Activated CD4-positive, alpha-beta T cell treated with anti-CD3 and anti-CD28 coated beads, Interleukin-2, amount 10 ng/mL, durations not matched to agents 24 days and 14 days (primary cell): Measurements from ENCODE around the gene MINDY2. TPM values are rescaled to one million over a fixed set of nuclear protein-coding genes. Genes with fewer than 3 reads are reported as not detected.
A peak's percentile ranks its signal among the peaks of the same experiment; 100 is the strongest.
"Not testable (repeated sequence)": the region's sequence is repeated elsewhere in the genome, so short reads cannot be mapped to it uniquely, and the experiment has no call there.

Source experiments
- DNase-seq: peaks from one replicate; pipeline ENCODE4 v3.0.0; 2022
- H3K27ac Mint-ChIP-seq: one replicate; pipeline ENCODE4 v1.8.0; 2022; ENCODE audit warnings: mild to moderate bottlenecking, mixed read lengths
- H3K27me3 Mint-ChIP-seq: one replicate; pipeline ENCODE4 v1.8.0; 2022; ENCODE audit warnings: mixed read lengths
- H3K36me3 Mint-ChIP-seq: one replicate; pipeline ENCODE4 v1.8.0; 2022; ENCODE audit warnings: low read depth, mild to moderate bottlenecking, mixed read lengths
- H3K4me1 Mint-ChIP-seq: one replicate; pipeline ENCODE4 v1.8.0; 2021; ENCODE audit warnings: mixed read lengths
- H3K4me3 Mint-ChIP-seq: one replicate; pipeline ENCODE4 v1.8.0; 2022; ENCODE audit warnings: mild to moderate bottlenecking, moderate library complexity, mixed read lengths
- H3K9me3 Mint-ChIP-seq: one replicate; pipeline ENCODE4 v1.8.0; 2021; ENCODE audit warnings: mixed read lengths
- intact Hi-C: fragments of 100-400 bp; cut with micrococcal nuclease; formaldehyde crosslinking; loops from one replicate; pipeline ENCODE4 v1.15.1; 2023
- total RNA-seq: library from RNA; stranded (reverse); gene quantifications from 2 replicates; pipeline ENCODE4 v1.2.3, GENCODE V29; 2022

Gene MINDY2
- total RNA-seq, 1 donor from 2014 or later, result 10.1 TPM

DNA sequence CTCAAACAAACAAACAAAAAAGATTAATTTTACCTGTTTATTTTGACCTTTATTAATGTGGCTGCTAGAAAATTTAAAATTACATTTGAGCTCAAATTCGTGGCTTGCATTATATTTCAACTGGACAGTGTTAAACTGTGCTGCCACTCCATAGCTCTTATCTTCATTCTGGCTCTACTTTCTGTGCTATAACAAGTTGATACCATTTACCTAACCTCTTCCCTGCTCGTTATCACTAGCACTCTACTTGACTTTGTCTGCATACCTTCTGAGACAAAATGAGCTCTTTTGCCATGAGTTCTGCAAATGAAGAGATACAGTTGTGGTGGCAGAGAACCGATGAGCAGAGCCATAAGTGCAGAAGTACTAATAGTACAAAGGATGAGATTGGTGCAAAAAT, 26.4 kb downstream of the MINDY2 start:
- H3K4me3 Mint-ChIP-seq, result no peak overlapping the region
- intact Hi-C loops, result no loop called here

GRCh38 chr15:58805095-58805494, 34.0 kb downstream of the MINDY2 start:
- Mint-ChIP-seq H3K4me1 (peaks cover 8% of the 10 kb centered on the region), H3K27ac (no peak overlapping the region), H3K27me3 (no peaks in the 10 kb centered on the region), H3K36me3 (peaks cover 13% of the 10 kb centered on the region), H3K9me3 (no peaks in the 10 kb centered on the region), H3K4me3 (no peak overlapping the region)
- DNase-seq, result no peak
- intact Hi-C loops, result no loop called here

More for the DNA sequence above, 26.4 kb downstream of the MINDY2 start:
- no peak for DNase-seq
- H3K36me3 Mint-ChIP-seq, result peaks cover 17% of the 10 kb centered on the region
- no peaks in the 10 kb centered on the region for H3K27me3 Mint-ChIP-seq
- H3K9me3 Mint-ChIP-seq, result no peaks in the 10 kb centered on the region
- H3K4me1 Mint-ChIP-seq, result peaks cover 17% of the 10 kb centered on the region
- no peak overlapping the region for H3K27ac Mint-ChIP-seq

- H3K4me1 Mint-ChIP-seq, DNase-seq, H3K4me3 Mint-ChIP-seq, H3K9me3 Mint-ChIP-seq, intact Hi-C loops, H3K27ac Mint-ChIP-seq, H3K27me3 Mint-ChIP-seq: not testable (repeated sequence)
- H3K36me3 Mint-ChIP-seq, result peaks cover 22% of the 10 kb centered on the region
These were observed 52.2 kb downstream of the MINDY2 start for GRCh38 chr15:58823267-58823666.

DNA sequence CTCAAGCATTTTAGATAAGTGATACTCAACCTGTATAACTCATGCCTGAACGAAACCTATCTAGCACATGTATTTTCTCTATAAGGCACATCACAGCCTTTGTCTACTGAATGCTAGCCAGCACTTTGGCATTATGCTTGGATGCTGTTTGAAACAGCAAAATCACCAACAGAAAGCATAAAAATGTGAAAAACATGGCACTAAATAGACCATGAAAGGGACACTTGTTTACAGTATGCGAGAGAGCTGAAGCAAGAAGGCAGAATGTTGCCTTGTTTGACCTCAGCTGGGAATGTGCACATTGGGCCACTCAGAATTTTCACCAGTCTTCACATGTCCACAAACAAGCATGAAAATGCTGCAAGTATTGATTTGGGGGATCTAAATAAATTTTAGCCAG, 59.5 kb downstream of the MINDY2 start:
- intact Hi-C loops, result no loop called here
- Mint-ChIP-seq H3K36me3 (peaks cover 23% of the 10 kb centered on the region), H3K27me3 (no peaks in the 10 kb centered on the region), H3K9me3 (no peaks in the 10 kb centered on the region), H3K27ac (no peak overlapping the region), H3K4me1 (no peaks in the 10 kb centered on the region), H3K4me3 (no peak overlapping the region)
- DNase-seq, result no peak

GRCh38 chr15:58833681-58834426, 62.8 kb downstream of the MINDY2 start:
- intact Hi-C loops, H3K4me1 Mint-ChIP-seq: not testable (repeated sequence)
- peaks cover 13% of the 10 kb centered on the region for H3K36me3 Mint-ChIP-seq

GRCh38 chr15:58839485-58839884, 68.4 kb downstream of the MINDY2 start:
- peaks cover 2% of the 10 kb centered on the region for H3K4me1 Mint-ChIP-seq

More at GRCh38 chr15:58833681-58834426, 62.8 kb downstream of the MINDY2 start:
- not testable (repeated sequence) for H3K27ac Mint-ChIP-seq, H3K27me3 Mint-ChIP-seq, DNase-seq, H3K9me3 Mint-ChIP-seq, H3K4me3 Mint-ChIP-seq

GRCh38 chr15:58840048-58840447, 68.9 kb downstream of the MINDY2 start:
- H3K4me3 Mint-ChIP-seq, result no peak overlapping the region
- H3K27ac Mint-ChIP-seq, result no peak overlapping the region
- H3K27me3 Mint-ChIP-seq, result no peaks in the 10 kb centered on the region
- no peaks in the 10 kb centered on the region for H3K9me3 Mint-ChIP-seq
- DNase-seq, result no peak
- H3K4me1 Mint-ChIP-seq, result peaks cover 2% of the 10 kb centered on the region
- intact Hi-C loops, result no loop called here
- H3K36me3 Mint-ChIP-seq, result peaks cover 8% of the 10 kb centered on the region

More at GRCh38 chr15:58839485-58839884, 68.4 kb downstream of the MINDY2 start:
- peaks cover 8% of the 10 kb centered on the region for H3K36me3 Mint-ChIP-seq
- no peaks in the 10 kb centered on the region for H3K27me3 Mint-ChIP-seq
- H3K9me3 Mint-ChIP-seq, result no peaks in the 10 kb centered on the region
- no peak overlapping the region for H3K4me3 Mint-ChIP-seq
- no peak overlapping the region for H3K27ac Mint-ChIP-seq
- DNase-seq, result no peak
- intact Hi-C loops, result no loop called here

GRCh38 chr15:58842713-58843396, 71.8 kb downstream of the MINDY2 start:
- Mint-ChIP-seq H3K27ac (no peak overlapping the region), H3K27me3 (no peaks in the 10 kb centered on the region), H3K4me3 (no peak overlapping the region), H3K36me3 (peaks cover 25% of the 10 kb centered on the region), H3K9me3 (no peaks in the 10 kb centered on the region), H3K4me1 (peaks cover 2% of the 10 kb centered on the region)
- peak; percentile 19 for DNase-seq
- intact Hi-C loops, result no loop called here

- DNase-seq, H3K27me3 Mint-ChIP-seq, H3K9me3 Mint-ChIP-seq, H3K4me3 Mint-ChIP-seq, intact Hi-C loops, H3K4me1 Mint-ChIP-seq, H3K27ac Mint-ChIP-seq: not testable (repeated sequence)
- H3K36me3 Mint-ChIP-seq, result peaks cover 40% of the 10 kb centered on the region
These were observed 80.1 kb downstream of the MINDY2 start for GRCh38 chr15:58851205-58851604.

DNA sequence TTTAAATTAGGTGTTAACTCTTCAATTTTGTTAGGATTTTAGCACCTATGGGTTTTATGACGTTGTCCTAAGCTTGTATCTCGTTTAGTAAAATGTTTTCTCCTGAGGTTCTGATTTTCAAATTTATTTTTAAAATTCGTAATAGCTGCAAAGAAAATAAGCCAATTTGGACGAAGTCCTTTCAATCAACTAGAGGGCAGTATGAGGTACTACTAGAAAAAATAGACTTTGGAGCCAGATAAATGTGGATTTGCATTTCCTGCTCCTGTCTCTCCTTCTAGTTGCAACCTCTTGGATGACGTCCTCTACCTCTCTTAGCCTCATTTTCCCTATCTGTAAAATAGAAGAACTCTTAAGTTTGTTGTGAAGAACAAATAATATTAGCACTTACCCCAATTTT, 81.2 kb downstream of the MINDY2 start:
- Mint-ChIP-seq H3K36me3 (peaks cover 36% of the 10 kb centered on the region), H3K27me3 (no peaks in the 10 kb centered on the region), H3K4me1 (no peaks in the 10 kb centered on the region), H3K4me3 (no peak overlapping the region), H3K27ac (no peak overlapping the region), H3K9me3 (no peaks in the 10 kb centered on the region)
- no peak for DNase-seq
- intact Hi-C loops, result no loop called here

- Mint-ChIP-seq H3K9me3 (no peaks in the 10 kb centered on the region), H3K36me3 (peaks cover 17% of the 10 kb centered on the region)
- intact Hi-C loops, result no loop called here
These were observed 83.5 kb downstream of the MINDY2 start for GRCh38 chr15:58854593-58854992.

DNA sequence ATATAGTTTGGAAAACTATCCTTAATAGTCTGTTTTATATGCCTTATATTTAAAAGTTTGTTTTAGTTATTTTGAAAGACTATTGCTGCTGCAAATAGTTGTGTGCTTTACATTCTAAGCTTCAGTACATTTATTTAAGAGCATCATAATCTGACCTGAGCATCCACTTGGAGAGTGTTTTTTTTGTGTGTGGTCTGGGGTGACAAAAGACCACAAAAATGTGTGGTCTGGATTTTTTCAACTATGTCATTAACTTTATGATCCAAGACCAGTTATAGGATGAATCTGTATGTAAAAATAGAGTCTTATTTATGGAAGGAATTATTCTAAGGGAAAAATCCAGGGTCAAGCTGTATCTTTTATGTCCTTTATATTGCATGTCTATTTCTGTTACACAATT, 85.0 kb downstream of the MINDY2 start:
- H3K36me3 Mint-ChIP-seq, result peaks cover 17% of the 10 kb centered on the region
- no peaks in the 10 kb centered on the region for H3K27me3 Mint-ChIP-seq
- H3K27ac Mint-ChIP-seq, result no peak overlapping the region
- H3K4me3 Mint-ChIP-seq, result no peak overlapping the region
- H3K9me3 Mint-ChIP-seq, result no peaks in the 10 kb centered on the region
- DNase-seq, result no peak
- intact Hi-C loops, result no loop called here
- no peaks in the 10 kb centered on the region for H3K4me1 Mint-ChIP-seq

More at GRCh38 chr15:58854593-58854992, 83.5 kb downstream of the MINDY2 start:
- Mint-ChIP-seq H3K4me1 (no peaks in the 10 kb centered on the region), H3K27ac (no peak overlapping the region), H3K4me3 (no peak overlapping the region), H3K27me3 (no peaks in the 10 kb centered on the region)
- DNase-seq, result no peak

GRCh38 chr15:58856621-58857020, 85.5 kb downstream of the MINDY2 start:
- intact Hi-C loops, H3K9me3 Mint-ChIP-seq, H3K27me3 Mint-ChIP-seq, DNase-seq, H3K27ac Mint-ChIP-seq, H3K4me3 Mint-ChIP-seq, H3K4me1 Mint-ChIP-seq: not testable (repeated sequence)
- peaks cover 17% of the 10 kb centered on the region for H3K36me3 Mint-ChIP-seq

DNA sequence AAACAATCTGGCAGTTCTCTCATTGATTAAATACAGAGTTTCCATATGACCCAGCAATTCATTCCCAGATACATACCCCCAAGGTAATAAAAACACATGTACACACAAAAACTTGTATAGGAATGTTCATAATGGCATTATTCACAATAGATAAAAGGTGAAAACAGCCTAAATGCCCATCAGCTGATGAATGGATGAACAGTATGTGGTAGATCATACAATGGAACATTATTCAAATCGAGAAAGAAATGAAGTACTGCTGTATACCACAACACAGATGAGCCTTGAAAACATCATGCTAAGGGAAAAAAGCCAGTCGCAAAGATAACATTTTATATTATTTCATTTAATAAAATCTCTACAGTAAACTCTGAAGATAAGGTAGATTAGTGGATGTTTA, 91.2 kb downstream of the MINDY2 start:
- Mint-ChIP-seq H3K9me3 (no peaks in the 10 kb centered on the region), H3K27me3 (peaks cover 4% of the 10 kb centered on the region), H3K27ac (no peak overlapping the region), H3K36me3 (no peaks in the 10 kb centered on the region), H3K4me1 (peaks cover 11% of the 10 kb centered on the region), H3K4me3 (no peak overlapping the region)
- no peak for DNase-seq
- intact Hi-C loops, result no loop called here
